WI38 (cell line): Measurements from ENCODE around the gene GNG7.
A peak's percentile ranks its signal among the peaks of the same experiment; 100 is the strongest.

ENCODE experiments used
- H3K4me3 ChIP-seq: 2 replicates; pipeline ENCODE4 v1.5.1; 2011; ENCODE audit warnings: low read depth, mild to moderate bottlenecking, control low read depth, low read length
- TF ChIP-seq, protein P1 (sequence below): IDR thresholded peaks from 2 replicates; pipeline ENCODE4 v1.5.1; 2012; ENCODE audit warnings: low read depth, mild to moderate bottlenecking, control low read depth, low read length

Gene GNG7

DNA sequence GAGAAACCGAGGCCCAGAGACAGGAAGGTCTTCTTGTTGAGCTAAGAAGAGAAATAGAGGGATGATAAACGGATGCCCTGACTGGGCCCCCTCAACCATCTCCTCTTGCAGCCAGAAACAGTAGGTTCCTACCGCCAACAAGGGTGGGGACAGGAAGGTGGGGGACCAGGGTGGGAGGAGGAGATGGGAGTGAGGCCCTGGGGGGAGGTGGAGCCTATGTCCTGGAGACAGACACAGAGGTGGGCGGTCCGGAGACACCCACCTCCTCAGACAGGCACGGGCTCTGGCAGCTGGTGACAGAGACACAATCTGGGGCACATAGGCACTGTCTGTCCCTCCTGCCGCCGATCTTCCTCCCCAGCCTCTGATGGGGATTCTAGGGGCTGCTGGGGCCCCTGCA, 209.6 kb downstream of the GNG7 start:
- no peak overlapping the region for H3K4me3 ChIP-seq
- TF ChIP-seq, protein P1, sequence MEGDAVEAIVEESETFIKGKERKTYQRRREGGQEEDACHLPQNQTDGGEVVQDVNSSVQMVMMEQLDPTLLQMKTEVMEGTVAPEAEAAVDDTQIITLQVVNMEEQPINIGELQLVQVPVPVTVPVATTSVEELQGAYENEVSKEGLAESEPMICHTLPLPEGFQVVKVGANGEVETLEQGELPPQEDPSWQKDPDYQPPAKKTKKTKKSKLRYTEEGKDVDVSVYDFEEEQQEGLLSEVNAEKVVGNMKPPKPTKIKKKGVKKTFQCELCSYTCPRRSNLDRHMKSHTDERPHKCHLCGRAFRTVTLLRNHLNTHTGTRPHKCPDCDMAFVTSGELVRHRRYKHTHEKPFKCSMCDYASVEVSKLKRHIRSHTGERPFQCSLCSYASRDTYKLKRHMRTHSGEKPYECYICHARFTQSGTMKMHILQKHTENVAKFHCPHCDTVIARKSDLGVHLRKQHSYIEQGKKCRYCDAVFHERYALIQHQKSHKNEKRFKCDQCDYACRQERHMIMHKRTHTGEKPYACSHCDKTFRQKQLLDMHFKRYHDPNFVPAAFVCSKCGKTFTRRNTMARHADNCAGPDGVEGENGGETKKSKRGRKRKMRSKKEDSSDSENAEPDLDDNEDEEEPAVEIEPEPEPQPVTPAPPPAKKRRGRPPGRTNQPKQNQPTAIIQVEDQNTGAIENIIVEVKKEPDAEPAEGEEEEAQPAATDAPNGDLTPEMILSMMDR: no peak

DNA sequence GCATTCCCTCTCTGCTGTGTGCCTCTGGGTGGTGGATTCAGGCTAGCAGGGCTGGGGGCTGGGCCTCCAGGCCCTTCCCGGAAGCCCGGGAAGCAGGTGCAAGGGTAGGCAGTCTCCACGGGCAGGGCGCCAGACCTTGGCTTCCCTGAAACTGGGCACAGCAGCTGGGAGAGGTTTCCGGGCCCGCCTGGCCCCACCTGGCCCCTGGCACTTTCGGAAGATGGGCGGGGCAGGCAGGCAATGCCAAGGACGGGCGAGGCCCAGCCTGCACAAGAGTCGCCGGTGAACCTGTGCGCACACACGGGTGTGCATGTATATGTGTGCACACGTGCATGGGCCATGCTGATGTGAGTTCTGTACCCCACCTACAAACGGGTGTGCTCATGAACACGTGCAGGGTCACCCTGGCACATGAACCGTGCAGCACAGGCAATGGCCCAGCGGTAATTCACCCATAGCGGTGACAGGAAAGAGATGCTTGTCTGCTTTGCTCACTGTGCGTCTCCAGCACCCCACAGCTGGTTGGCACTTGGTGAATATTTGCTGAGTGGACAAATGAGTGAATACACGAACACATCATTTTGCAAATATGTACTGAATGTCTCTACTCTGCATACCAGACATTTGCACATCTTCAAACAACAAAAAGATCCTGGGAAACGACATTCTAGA, 211.2 kb downstream of the GNG7 start:
- H3K4me3 ChIP-seq: no peak overlapping the region

DNA sequence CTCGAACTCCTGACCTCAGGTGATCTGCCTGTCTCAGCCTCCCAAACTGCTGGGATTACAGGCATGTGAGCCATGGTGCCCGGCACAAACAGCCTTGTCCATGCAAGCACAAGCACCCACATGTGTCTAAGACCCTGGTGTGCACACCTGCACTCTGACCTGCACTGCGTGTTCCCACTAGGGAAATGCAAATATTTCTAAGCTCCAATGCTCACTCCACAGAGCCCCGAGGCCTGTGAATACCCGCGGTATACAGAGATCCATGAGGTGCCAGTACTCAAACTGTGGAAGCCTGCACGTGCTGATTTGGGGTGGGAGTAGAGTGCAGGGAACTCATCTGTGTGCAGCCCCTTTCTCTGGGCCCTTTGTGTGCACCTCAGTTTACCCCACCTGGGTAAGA, 211.8 kb downstream of the GNG7 start:
- TF ChIP-seq, protein P1: no peak
- H3K4me3 ChIP-seq: no peak overlapping the region

More for the DNA sequence above, 211.2 kb downstream of the GNG7 start:
- TF ChIP-seq, protein P1: no peak

DNA sequence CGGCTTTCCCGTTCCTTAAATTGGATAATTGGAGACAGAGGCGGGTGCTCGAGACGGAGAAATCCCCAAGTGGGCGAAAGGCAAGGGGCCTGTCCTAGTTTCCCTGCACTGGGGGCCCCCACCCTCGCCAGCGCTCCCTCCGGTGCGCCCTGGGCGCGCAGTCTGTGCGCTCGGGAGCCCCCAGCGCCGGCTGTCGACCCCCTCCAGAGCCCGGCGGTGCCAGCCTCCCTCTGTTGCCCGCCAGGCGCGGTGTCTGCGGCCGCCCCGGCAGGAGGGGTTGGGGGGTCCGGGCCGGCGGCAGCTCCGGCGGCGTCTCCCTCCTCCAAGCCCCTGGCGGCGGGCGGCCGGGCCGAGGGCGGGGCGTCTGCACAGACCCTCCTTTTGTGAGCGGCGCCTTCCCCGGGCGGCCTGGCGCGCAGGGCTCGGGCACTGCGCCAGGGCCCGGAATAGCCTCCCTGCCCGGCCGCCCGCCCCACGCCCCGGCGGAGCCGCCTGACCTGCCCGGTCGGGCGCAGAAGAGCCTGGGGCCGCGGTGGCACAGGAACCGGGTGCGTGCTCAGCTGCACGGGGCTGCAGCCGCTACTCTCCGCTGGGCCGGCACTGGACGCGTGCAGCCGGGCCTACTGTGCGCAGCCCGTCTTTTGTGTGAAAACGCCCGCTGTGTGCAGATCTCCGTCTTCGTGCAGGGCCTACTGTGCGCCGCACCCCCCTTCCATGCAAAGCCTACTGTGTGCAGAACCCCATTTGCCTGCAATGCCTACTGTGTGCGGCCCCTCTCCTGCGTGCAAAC, 213.4 kb downstream of the GNG7 start:
- TF ChIP-seq, protein P1: no peak
- H3K4me3 ChIP-seq: peak overlapping the region; percentile 21

DNA sequence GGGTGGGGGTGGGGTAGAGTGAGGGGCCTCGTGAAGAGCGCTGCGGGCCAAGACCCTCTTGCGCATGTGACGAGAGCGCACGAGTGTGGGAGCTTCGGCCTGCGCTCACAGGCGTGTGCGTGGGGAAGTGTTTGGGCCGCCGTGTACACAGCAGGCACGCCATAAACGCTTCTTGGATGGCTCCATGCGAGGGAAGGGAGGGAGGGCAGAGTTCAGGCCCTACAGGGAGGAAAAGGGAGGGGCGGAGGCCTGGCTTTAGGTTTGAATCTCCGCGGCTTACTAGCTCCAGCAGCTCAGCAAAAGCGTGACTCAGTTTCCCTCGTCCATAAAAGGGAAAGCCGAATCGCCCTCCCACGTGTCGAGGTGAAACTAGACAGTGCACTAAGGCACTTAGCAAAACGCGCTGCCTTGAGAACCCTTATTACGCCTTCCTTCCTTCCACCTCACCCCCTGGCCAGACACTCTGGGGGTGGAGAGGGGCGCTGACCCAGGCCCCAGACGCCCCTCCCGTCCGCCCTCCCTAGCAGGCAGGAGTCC, 214.0 kb downstream of the GNG7 start:
- no peak overlapping the region for H3K4me3 ChIP-seq
- TF ChIP-seq, protein P1: no peak

DNA sequence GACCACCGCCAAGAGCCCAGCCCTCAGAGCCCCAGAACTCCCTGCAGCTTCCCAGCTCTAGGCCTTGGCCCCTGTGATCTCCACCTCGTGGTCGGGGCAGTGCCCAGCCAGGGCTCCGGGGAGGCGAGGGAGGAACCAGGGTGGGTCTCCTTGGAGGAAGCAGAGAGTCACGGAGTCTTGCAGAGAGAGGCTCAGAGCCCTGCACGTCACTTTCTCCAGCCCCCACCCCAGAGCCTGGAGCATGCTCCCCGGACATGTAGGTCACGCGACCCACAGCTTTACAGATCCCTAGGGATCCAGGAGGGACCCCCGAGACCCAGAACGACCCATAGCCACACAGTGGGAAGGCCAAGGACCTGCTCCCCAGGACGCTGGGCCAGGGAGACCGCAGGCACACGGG, 214.7 kb downstream of the GNG7 start:
- TF ChIP-seq, protein P1: no peak
- no peak overlapping the region for H3K4me3 ChIP-seq

DNA sequence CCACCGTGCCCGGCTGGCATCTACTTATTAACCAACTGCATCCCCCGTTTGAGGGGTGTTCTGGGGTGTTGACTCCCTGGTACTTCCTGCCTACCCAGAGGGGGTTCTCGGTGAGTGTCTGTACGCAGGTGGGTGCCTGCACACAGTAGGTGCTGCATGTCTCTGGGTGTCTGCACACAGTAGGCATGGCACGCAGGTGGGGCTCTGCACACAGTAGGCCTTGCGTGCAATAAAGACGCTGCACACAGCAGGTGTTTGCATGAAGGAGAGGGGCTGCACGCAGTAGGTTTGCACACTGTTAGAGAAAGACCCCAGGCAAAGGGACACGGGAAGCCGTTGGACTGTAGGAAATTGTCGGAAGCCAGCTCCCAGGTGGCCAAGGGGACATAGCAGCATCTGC, 215.4 kb downstream of the GNG7 start:
- no peak overlapping the region for H3K4me3 ChIP-seq
- TF ChIP-seq, protein P1: no peak
